ENCODE results near the gene MDFIC2.
A peak's percentile ranks its signal among the peaks of the same experiment; 100 is the strongest.
"Not testable (repeated sequence)": the region's sequence is repeated elsewhere in the genome, so short reads cannot be mapped to it uniquely, and the experiment has no call there.

The MDFIC2 gene

DNA sequence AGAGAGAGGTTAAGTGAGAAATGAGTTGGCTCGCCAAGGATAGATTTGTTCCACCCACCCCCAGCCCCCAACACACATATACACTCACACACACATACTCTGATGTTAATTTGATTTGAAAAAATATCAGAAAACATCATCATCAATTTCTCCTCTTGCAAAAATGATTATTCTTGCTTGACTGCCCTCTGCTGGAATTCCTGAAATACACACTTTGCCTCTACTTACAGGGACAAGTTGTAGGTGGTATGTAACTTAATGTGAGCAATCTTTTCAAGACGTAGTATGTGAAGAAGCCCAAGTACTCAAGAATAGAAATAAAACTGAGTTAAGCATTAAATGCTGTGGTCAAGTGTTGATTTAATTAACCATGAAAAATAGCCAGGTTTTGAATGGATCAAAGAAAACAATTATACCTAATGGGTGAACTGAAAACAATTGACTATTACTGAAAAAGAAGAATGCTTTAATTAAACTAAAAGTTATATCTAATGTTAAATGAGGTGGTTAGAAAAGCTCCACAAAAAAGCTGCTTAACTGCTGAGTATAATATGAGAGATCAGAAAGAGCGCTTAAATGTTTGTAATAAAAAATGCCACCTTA, 46.6 kb upstream of the MDFIC2 start:
- H3K9me3 ChIP-seq (ENCODE audit: insufficient read depth, low read depth, low read length): no peaks in the 10 kb centered on the region
- no peaks in the 10 kb centered on the region for H3K27me3 ChIP-seq (ENCODE audit: insufficient read depth, low read length, poor library complexity, severe bottlenecking)
- no peaks in the 10 kb centered on the region for H3K36me3 ChIP-seq (ENCODE audit: insufficient read depth, low read length)
- H2AFZ ChIP-seq (ENCODE audit: low read length): no peak overlapping the region
- no peak overlapping the region for H3K4me3 ChIP-seq (ENCODE audit: low read length, poor library complexity, severe bottlenecking)
- no peaks in the 10 kb centered on the region for H4K20me1 ChIP-seq (ENCODE audit: insufficient read depth, low read length, poor library complexity, severe bottlenecking)
- no peaks in the 10 kb centered on the region for H3K9me2 ChIP-seq (replicated peaks; ENCODE audit: low read depth, low read length)
- no peak for TF ChIP-seq EZH2phosphoT487 (IDR thresholded peaks at IDR 0.05; ENCODE audit: borderline replicate concordance)
- TF ChIP-seq, protein P1, sequence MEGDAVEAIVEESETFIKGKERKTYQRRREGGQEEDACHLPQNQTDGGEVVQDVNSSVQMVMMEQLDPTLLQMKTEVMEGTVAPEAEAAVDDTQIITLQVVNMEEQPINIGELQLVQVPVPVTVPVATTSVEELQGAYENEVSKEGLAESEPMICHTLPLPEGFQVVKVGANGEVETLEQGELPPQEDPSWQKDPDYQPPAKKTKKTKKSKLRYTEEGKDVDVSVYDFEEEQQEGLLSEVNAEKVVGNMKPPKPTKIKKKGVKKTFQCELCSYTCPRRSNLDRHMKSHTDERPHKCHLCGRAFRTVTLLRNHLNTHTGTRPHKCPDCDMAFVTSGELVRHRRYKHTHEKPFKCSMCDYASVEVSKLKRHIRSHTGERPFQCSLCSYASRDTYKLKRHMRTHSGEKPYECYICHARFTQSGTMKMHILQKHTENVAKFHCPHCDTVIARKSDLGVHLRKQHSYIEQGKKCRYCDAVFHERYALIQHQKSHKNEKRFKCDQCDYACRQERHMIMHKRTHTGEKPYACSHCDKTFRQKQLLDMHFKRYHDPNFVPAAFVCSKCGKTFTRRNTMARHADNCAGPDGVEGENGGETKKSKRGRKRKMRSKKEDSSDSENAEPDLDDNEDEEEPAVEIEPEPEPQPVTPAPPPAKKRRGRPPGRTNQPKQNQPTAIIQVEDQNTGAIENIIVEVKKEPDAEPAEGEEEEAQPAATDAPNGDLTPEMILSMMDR (conservative IDR thresholded peaks at IDR 0.05; ENCODE audit: low read length): peak; percentile 86
- H3K79me2 ChIP-seq (ENCODE audit: insufficient read depth, low read length): no peaks in the 10 kb centered on the region
- no peaks in the 10 kb centered on the region for H3K4me1 ChIP-seq (ENCODE audit: insufficient read depth, low read length, poor library complexity, severe bottlenecking)
- no peak overlapping the region for H3K4me2 ChIP-seq (ENCODE audit: low read depth, low read length, poor library complexity, severe bottlenecking)
- no peaks in the 10 kb centered on the region for H3F3A ChIP-seq (ENCODE audit: low read depth)
- H3K9ac ChIP-seq (ENCODE audit: low read depth, low read length, poor library complexity, severe bottlenecking): no peak overlapping the region

DNA sequence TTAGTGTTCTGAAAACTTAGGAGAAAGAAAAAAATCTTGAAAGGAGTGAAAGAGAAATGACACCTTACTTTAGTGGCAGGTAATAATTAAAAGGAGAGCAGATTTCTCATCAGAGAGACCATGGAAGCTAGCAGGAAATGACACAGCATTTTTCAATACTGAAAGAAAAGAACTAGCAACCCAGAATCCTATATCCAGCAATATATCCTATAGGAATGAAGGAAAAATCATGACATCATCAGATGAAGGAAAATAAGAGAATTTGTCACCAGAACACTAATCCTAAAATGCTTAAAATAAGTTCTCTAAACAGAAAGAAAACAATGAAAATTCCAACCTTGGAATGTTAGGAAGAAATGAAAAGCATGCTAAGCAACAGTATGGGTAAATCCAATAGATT, 39.8 kb upstream of the MDFIC2 start:
- H3K27me3 ChIP-seq (ENCODE audit: insufficient read depth, low read length, poor library complexity, severe bottlenecking): no peaks in the 10 kb centered on the region
- H3K79me2 ChIP-seq (ENCODE audit: insufficient read depth, low read length): no peaks in the 10 kb centered on the region
- no peak overlapping the region for H3K4me2 ChIP-seq (ENCODE audit: low read depth, low read length, poor library complexity, severe bottlenecking)
- no peak for TF ChIP-seq EZH2phosphoT487 (IDR thresholded peaks at IDR 0.05; ENCODE audit: borderline replicate concordance)
- TF ChIP-seq, protein P1 (conservative IDR thresholded peaks at IDR 0.05; ENCODE audit: low read length): no peak
- H3K4me3 ChIP-seq (ENCODE audit: low read length, poor library complexity, severe bottlenecking): no peak overlapping the region
- no peaks in the 10 kb centered on the region for H3K36me3 ChIP-seq (ENCODE audit: insufficient read depth, low read length)
- H3F3A ChIP-seq (ENCODE audit: low read depth): no peaks in the 10 kb centered on the region
- H3K4me1 ChIP-seq (ENCODE audit: insufficient read depth, low read length, poor library complexity, severe bottlenecking): no peaks in the 10 kb centered on the region
- no peaks in the 10 kb centered on the region for H3K9me3 ChIP-seq (ENCODE audit: insufficient read depth, low read depth, low read length)
- H3K9ac ChIP-seq (ENCODE audit: low read depth, low read length, poor library complexity, severe bottlenecking): no peak overlapping the region
- no peaks in the 10 kb centered on the region for H3K9me2 ChIP-seq (replicated peaks; ENCODE audit: low read depth, low read length)
- H4K20me1 ChIP-seq (ENCODE audit: insufficient read depth, low read length, poor library complexity, severe bottlenecking): no peaks in the 10 kb centered on the region
- H2AFZ ChIP-seq (ENCODE audit: low read length): no peak overlapping the region

DNA sequence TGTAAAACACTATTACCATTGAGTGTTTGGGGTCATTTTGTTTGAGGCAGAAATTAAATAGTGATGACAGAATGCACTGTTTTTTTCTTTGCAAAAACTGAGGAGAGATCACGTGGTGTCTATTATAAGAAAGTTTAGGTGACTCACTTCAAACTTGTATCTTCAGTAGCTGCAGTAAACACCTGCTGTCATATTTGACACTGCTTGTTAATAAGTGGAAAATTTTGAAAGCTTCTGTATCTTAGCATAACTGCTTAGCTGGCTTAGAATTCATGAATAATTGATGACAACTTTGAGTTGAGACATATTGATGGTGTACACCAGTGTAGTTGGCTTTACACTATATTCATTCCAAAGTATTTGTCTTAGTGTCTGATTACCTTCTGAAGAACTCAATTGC, 29.7 kb upstream of the MDFIC2 start:
- no peaks in the 10 kb centered on the region for H3K79me2 ChIP-seq (ENCODE audit: insufficient read depth, low read length)
- H3K9me3 ChIP-seq (ENCODE audit: insufficient read depth, low read depth, low read length): no peaks in the 10 kb centered on the region
- H2AFZ ChIP-seq (ENCODE audit: low read length): no peak overlapping the region
- no peaks in the 10 kb centered on the region for H4K20me1 ChIP-seq (ENCODE audit: insufficient read depth, low read length, poor library complexity, severe bottlenecking)
- no peak overlapping the region for H3K4me2 ChIP-seq (ENCODE audit: low read depth, low read length, poor library complexity, severe bottlenecking)
- TF ChIP-seq, protein P1 (conservative IDR thresholded peaks at IDR 0.05; ENCODE audit: low read length): no peak
- TF ChIP-seq EZH2phosphoT487 (IDR thresholded peaks at IDR 0.05; ENCODE audit: borderline replicate concordance): no peak
- H3K4me3 ChIP-seq (ENCODE audit: low read length, poor library complexity, severe bottlenecking): no peak overlapping the region
- no peaks in the 10 kb centered on the region for H3K36me3 ChIP-seq (ENCODE audit: insufficient read depth, low read length)
- H3K4me1 ChIP-seq (ENCODE audit: insufficient read depth, low read length, poor library complexity, severe bottlenecking): no peaks in the 10 kb centered on the region
- H3K9ac ChIP-seq (ENCODE audit: low read depth, low read length, poor library complexity, severe bottlenecking): no peak overlapping the region
- H3K9me2 ChIP-seq (replicated peaks; ENCODE audit: low read depth, low read length): no peaks in the 10 kb centered on the region
- no peaks in the 10 kb centered on the region for H3F3A ChIP-seq (ENCODE audit: low read depth)
- no peaks in the 10 kb centered on the region for H3K27me3 ChIP-seq (ENCODE audit: insufficient read depth, low read length, poor library complexity, severe bottlenecking)

DNA sequence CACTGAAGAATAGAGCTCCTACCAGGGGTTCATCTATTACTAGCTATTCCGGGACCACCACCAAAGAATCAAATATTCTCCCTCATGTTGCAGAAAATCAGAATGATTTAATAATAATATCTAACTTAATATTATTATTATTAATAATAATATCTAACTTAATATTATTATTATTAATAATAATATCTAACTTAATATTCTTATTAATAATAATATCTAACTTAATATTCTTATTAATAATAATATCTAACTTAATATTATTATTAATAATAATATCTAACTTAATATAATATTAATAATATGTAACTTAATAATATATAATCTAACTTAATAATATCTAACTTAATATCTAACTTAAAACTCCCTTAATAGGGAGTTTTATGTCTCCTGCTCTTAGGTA, 24.4 kb upstream of the MDFIC2 start:
- H3F3A ChIP-seq (ENCODE audit: low read depth); H3K79me2 ChIP-seq (ENCODE audit: insufficient read depth, low read length); H3K36me3 ChIP-seq (ENCODE audit: insufficient read depth, low read length); H3K4me2 ChIP-seq (ENCODE audit: low read depth, low read length, poor library complexity, severe bottlenecking); H3K4me3 ChIP-seq (ENCODE audit: low read length, poor library complexity, severe bottlenecking); H2AFZ ChIP-seq (ENCODE audit: low read length); H3K27me3 ChIP-seq (ENCODE audit: insufficient read depth, low read length, poor library complexity, severe bottlenecking); H3K9me2 ChIP-seq (replicated peaks; ENCODE audit: low read depth, low read length); H3K9me3 ChIP-seq (ENCODE audit: insufficient read depth, low read depth, low read length); H3K9ac ChIP-seq (ENCODE audit: low read depth, low read length, poor library complexity, severe bottlenecking); H3K4me1 ChIP-seq (ENCODE audit: insufficient read depth, low read length, poor library complexity, severe bottlenecking); H4K20me1 ChIP-seq (ENCODE audit: insufficient read depth, low read length, poor library complexity, severe bottlenecking): not testable (repeated sequence)
